H1 (cell line): ENCODE data around the gene CACNA1C. TPM values are rescaled to one million over a fixed set of nuclear protein-coding genes. Genes with fewer than 3 reads are reported as not detected.

Source experiments
- HDAC2 ChIP-seq, 2 experiments: fragments of 300-600 bp in 1 of 2; sonication (generic) in 1 of 2; IDR thresholded peaks; 2 replicates each; pipeline ENCODE4 v1.6.1; 2011 to 2012; ENCODE audit warnings: low read depth in 2 of 2, low read length in 2 of 2, mild to moderate bottlenecking in 2 of 2, moderate library complexity in 2 of 2, borderline replicate concordance in 1 of 2, inconsistent platforms in 1 of 2
- JUN ChIP-seq: IDR thresholded peaks from 2 replicates; pipeline ENCODE4 v1.6.1; 2011; ENCODE audit warnings: low read depth, mild to moderate bottlenecking, improper control_type of control experiment, low read length
- POLR2AphosphoS5 ChIP-seq: IDR thresholded peaks from 2 replicates; pipeline ENCODE4 v1.6.1; 2011; ENCODE audit warnings: low read depth, low read length
- SP1 ChIP-seq: IDR thresholded peaks from 2 replicates; pipeline ENCODE4 v1.6.1; 2011; ENCODE audit warnings: low read depth, low read length
- ZNF274 ChIP-seq: IDR thresholded peaks from 2 replicates; pipeline ENCODE4 v1.7.0; 2012; ENCODE audit warnings: low read length, borderline replicate concordance; ENCODE audit errors: extremely low read depth
- polyA plus RNA-seq, 7 experiments: library from polyadenylated mRNA; depleted of rRNA in 3 of 7; stranded (reverse) in 5 of 7; unstranded in 2 of 7; fragments of >200 nt in 5 of 7; fragments of 200-250 nt in 2 of 7; gene quantifications; 1 replicate in 5 of 7; 2 replicates in 1 of 7; 4 replicates in 1 of 7; pipeline versions ENCODE4 v1.2.1 to v1.2.3, GENCODE V29; 2011 to 2013; ENCODE audit warnings: missing spikeins in 2 of 7, mixed read lengths in 2 of 7
- total RNA-seq: library from RNA; stranded (reverse); fragmentation: NEBNext Ultra II Directional; extraction: Animal tissue kit (Norgen Biotek cat#: 25700); gene quantifications from 2 replicates; pipeline ENCODE4 v1.2.1, GENCODE V29; 2021

CACNA1C gene
- total and polyA plus RNA-seq, 2 of the 8 experiments (the other 6 are each of a cell fraction or from before 2014, with no cell fraction given), result 1.3 TPM

DNA sequence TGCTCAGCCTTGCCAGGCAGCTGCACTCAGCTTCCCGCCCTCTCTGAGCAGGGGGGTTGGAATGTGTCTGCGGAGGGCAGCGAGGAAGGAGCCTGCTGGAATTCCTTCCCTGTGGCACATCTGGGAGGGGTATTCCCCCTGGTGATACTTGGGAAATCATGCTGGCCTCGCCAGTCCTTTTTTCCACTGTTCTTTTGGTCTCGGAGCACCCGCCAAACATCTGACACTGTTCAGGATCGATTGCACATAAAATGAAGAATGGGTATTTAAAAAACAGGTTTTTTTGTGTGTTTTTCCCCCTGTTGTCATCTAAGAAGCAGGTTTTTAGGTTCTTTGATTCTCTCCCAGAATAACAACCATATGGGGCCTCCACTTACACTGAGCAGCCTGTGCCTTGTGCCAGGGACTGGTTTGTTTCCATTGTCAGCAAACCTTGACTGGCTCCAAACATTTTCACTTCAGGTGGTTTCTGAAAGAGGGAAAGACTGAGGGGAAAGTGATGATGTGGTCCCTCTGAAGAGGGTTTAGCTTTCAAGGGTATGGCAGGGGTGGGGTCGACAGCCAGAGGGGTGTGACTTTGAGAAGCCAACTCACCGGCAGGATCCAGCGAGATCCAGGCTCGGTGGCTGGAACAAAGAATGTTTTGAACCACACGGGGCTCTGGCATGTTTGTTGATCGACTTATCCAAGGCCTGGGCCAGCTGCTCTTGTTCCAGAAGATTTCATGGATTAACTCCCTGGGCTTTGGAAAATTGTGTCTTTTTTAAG lies 215.1 kb downstream of the CACNA1C start (continued):
- TF ChIP-seq HDAC2 (IDR thresholded peaks at IDR 0.05; ENCODE audit: borderline replicate concordance in 1 of 2, low read depth in 2 of 2, low read length in 2 of 2), result no peak
- TF ChIP-seq JUN, result no peak
- TF ChIP-seq POLR2AphosphoS5, result no peak
- TF ChIP-seq ZNF274, result no peak
- TF ChIP-seq SP1, result no peak
